Upper lobe of left lung (tissue), 4 donors: ENCODE data around the gene COBL.
A peak's percentile ranks its signal among the peaks of the same experiment; 100 is the strongest.

Experiments used
- EP300 ChIP-seq, 4 donors: sonication (generic); formaldehyde crosslinking; IDR thresholded peaks; one replicate each; pipeline ENCODE4 v1.5.1; 2017; ENCODE audit warnings: antibody characterized with exemption in 4 of 4, control low read depth in 2 of 4
- POLR2A ChIP-seq, 4 donors: fragments of 450-650 bp; IDR thresholded peaks; one replicate each; pipeline ENCODE4 v1.5.1; 2016 to 2017; ENCODE audit warnings: antibody characterized with exemption in 4 of 4, mild to moderate bottlenecking in 2 of 4
- POLR2AphosphoS5 ChIP-seq, 2 donors: sonication (generic); formaldehyde crosslinking; IDR thresholded peaks; one replicate each; pipeline ENCODE4 v1.5.1; 2017; ENCODE audit warnings: antibody characterized with exemption in 2 of 2
- TF ChIP-seq, protein P1 (sequence below), 6 experiments: fragments of 450-650 bp in 4 of 6; fragments of 200-600 bp in 2 of 6; sonication (generic) in 2 of 6; IDR thresholded peaks; one replicate each; pipeline ENCODE4 v1.5.1; 2016 to 2019; ENCODE audit warnings: antibody characterized with exemption in 6 of 6

DNA sequence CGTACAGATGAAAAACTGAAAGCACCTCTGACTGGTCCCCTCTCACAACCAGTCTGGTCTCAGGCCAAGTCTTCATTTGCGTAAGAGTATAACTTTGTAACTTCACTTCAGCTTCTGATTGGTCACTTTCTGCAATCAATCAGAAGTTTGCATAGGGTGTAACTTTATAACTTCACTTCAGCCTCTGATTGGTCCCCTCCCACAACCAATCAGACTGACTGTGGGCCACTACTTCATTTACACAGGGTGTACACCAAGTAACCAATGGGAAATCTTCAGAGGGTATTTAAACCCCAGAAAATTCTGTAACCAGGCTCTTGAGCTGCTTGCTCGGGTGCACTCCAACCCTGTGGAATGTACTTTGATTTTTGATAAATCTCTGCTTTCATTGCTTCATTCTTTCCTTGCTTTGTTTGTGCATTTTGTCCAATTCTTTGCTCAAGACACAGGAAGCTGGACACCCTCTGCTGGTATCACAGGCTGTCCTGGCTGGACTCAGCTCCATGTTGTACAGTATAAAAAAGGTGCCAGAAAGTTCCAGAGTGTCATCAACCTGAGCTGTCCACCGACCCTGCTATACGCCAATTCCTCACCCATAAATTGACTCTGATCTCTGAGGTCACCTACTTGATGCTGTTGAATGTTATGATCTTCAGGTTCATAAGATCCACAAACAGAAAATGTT lies 74.5 kb downstream of the COBL start:
- TF ChIP-seq, protein P1, sequence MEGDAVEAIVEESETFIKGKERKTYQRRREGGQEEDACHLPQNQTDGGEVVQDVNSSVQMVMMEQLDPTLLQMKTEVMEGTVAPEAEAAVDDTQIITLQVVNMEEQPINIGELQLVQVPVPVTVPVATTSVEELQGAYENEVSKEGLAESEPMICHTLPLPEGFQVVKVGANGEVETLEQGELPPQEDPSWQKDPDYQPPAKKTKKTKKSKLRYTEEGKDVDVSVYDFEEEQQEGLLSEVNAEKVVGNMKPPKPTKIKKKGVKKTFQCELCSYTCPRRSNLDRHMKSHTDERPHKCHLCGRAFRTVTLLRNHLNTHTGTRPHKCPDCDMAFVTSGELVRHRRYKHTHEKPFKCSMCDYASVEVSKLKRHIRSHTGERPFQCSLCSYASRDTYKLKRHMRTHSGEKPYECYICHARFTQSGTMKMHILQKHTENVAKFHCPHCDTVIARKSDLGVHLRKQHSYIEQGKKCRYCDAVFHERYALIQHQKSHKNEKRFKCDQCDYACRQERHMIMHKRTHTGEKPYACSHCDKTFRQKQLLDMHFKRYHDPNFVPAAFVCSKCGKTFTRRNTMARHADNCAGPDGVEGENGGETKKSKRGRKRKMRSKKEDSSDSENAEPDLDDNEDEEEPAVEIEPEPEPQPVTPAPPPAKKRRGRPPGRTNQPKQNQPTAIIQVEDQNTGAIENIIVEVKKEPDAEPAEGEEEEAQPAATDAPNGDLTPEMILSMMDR (IDR thresholded peaks at IDR 0.05): no peak
- TF ChIP-seq POLR2AphosphoS5 (IDR thresholded peaks at IDR 0.05) (no peak), POLR2A (IDR thresholded peaks at IDR 0.05) (peak in 1 of 4 donors; percentile 51), EP300 (IDR thresholded peaks at IDR 0.05) (no peak)
